ENCODE measurements around the gene FSTL1.

DNA sequence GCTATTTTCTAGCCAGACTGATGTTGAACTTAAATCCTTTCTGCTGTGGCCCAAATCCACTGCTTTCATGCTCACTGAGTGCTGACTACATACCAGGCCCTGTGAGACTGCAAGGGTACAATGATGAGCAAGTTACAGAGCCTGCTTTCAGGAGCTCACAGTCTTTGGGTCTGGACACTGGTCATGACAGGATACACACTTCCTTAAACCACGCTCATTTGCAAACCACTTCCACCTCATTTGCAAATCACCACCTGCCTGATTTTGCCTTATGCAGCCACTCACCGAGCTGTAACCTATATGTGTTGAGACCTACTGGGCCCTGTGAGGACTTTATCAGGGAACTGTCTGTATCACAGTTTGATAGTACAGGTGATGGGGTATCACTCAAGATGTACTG is 51.4 kb downstream of the FSTL1 start:
- no peak for TF ChIP-seq POLR2A (IDR thresholded peaks at IDR 0.05; ENCODE audit: low read length)
- no peak for TF ChIP-seq GATA1 (IDR thresholded peaks at IDR 0.05; ENCODE audit: low read depth, low read length)
